Measurements from ENCODE around the gene PLPP4. TPM values are rescaled to one million over a fixed set of nuclear protein-coding genes. Genes with fewer than 3 reads are reported as not detected.

PLPP4 gene
- polyA plus RNA-seq, 1 donor from 2014 or later: 4.4 TPM

- no peak overlapping the region for H3K4me3 ChIP-seq (ENCODE audit: low read length)
- no peaks in the 10 kb centered on the region for H4K20me1 ChIP-seq (ENCODE audit: insufficient read depth)
- TF ChIP-seq SMC3 (conservative IDR thresholded peaks at IDR 0.05; ENCODE audit: poor library complexity) (no peak), REST (IDR thresholded peaks at IDR 0.05; ENCODE audit: borderline replicate concordance) (no peak), MXI1 (conservative IDR thresholded peaks at IDR 0.05; ENCODE audit: poor library complexity, severe bottlenecking) (no peak), EP300 (conservative IDR thresholded peaks at IDR 0.05; ENCODE audit: poor library complexity, severe bottlenecking) (no peak), TAF1 (IDR thresholded peaks at IDR 0.05; ENCODE audit: low read depth) (no peak)
- H3K27me3 ChIP-seq (ENCODE audit: insufficient read depth, low read depth, low read length): no peaks in the 10 kb centered on the region
- H3K9me3 ChIP-seq (ENCODE audit: low read length): no peaks in the 10 kb centered on the region
- H2AFZ ChIP-seq (ENCODE audit: low read depth, low read length): no peak overlapping the region
- H3K9me2 ChIP-seq (ENCODE audit: insufficient read depth, low read length): no peaks in the 10 kb centered on the region
- H3K4me2 ChIP-seq (ENCODE audit: low read length): no peak overlapping the region
- no peak overlapping the region for H3K27ac ChIP-seq (ENCODE audit: low read length)
- no peaks in the 10 kb centered on the region for H3K36me3 ChIP-seq (ENCODE audit: insufficient read depth, low read length)
- H3K9ac ChIP-seq (ENCODE audit: low read length): no peak overlapping the region
- no peaks in the 10 kb centered on the region for H3F3A ChIP-seq (ENCODE audit: insufficient read depth, low read length, poor library complexity, severe bottlenecking)
- no peaks in the 10 kb centered on the region for H3K79me2 ChIP-seq (replicated peaks; ENCODE audit: insufficient read depth, low read length)
These were observed 136.7 kb downstream of the PLPP4 start for GRCh38 chr10:120593693-120594092.

GRCh38 chr10:120597902-120598301 lies 140.9 kb downstream of the PLPP4 start:
- Histone ChIP-seq H3K9me2 (ENCODE audit: insufficient read depth, low read length) (no peaks in the 10 kb centered on the region), H3K9me3 (ENCODE audit: low read length) (no peaks in the 10 kb centered on the region), H4K20me1 (ENCODE audit: insufficient read depth) (no peaks in the 10 kb centered on the region), H3K4me2 (ENCODE audit: low read length) (no peak overlapping the region), H3F3A (ENCODE audit: insufficient read depth, low read length, poor library complexity, severe bottlenecking) (no peaks in the 10 kb centered on the region), H3K27ac (ENCODE audit: low read length) (no peak overlapping the region), H3K9ac (ENCODE audit: low read length) (no peak overlapping the region), H2AFZ (ENCODE audit: low read depth, low read length) (no peak overlapping the region), H3K79me2 (replicated peaks; ENCODE audit: insufficient read depth, low read length) (no peaks in the 10 kb centered on the region), H3K27me3 (ENCODE audit: insufficient read depth, low read depth, low read length) (no peaks in the 10 kb centered on the region), H3K4me3 (ENCODE audit: low read length) (no peak overlapping the region), H3K36me3 (ENCODE audit: insufficient read depth, low read length) (no peaks in the 10 kb centered on the region)
- TF ChIP-seq TAF1 (IDR thresholded peaks at IDR 0.05; ENCODE audit: low read depth) (no peak), POLR2AphosphoS5 (IDR thresholded peaks at IDR 0.05) (no peak), REST (IDR thresholded peaks at IDR 0.05; ENCODE audit: borderline replicate concordance) (no peak), EZH2 (IDR thresholded peaks at IDR 0.05; ENCODE audit: borderline replicate concordance, insufficient read depth, low read length, poor library complexity, severe bottlenecking) (no peak), RAD21 (conservative IDR thresholded peaks at IDR 0.05) (no peak), MXI1 (conservative IDR thresholded peaks at IDR 0.05; ENCODE audit: poor library complexity, severe bottlenecking) (no peak), CTCF (IDR thresholded peaks at IDR 0.05; ENCODE audit: poor library complexity, severe bottlenecking) (no peak), SMC3 (conservative IDR thresholded peaks at IDR 0.05; ENCODE audit: poor library complexity) (no peak), EP300 (conservative IDR thresholded peaks at IDR 0.05; ENCODE audit: poor library complexity, severe bottlenecking) (no peak)

Measured in neural cell (in vitro differentiated cells).